Neural progenitor cell (in vitro differentiated cells): ENCODE data around the gene OOSP3.

Source experiments
- CTCF ChIP-seq: fragments of 200-600 bp; sonication (generic); IDR thresholded peaks from 2 replicates; pipeline ENCODE4 v1.5.1; 2017; ENCODE audit warnings: antibody characterized with exemption, mild to moderate bottlenecking
- EZH2 ChIP-seq: fragments of 200-600 bp; sonication (generic); IDR thresholded peaks from 2 replicates; pipeline ENCODE4 v1.6.1; 2017; ENCODE audit warnings: antibody characterized with exemption, mild to moderate bottlenecking, moderate library complexity

GRCh38 chr11:59829358-59829757 lies 49.2 kb upstream of the OOSP3 start:
- TF ChIP-seq EZH2, result no peak
- no peak for TF ChIP-seq CTCF
